Heart left ventricle (tissue), 13 donors: ENCODE measurements around the gene C4orf33.

Source experiments
- POLR2A ChIP-seq, 2 donors: fragments of 450-650 bp; IDR thresholded peaks; one replicate each; pipeline ENCODE4 v1.6.1; 2017; ENCODE audit warnings: antibody characterized with exemption in 2 of 2, mild to moderate bottlenecking in 2 of 2, moderate library complexity in 2 of 2
- TF ChIP-seq, protein P1 (sequence below), 12 donors: fragments of 200-600 bp; sonication (generic) in 4 of 12; IDR thresholded peaks; one replicate each; pipeline versions ENCODE4 v1.5.0 to v1.8.0; 2018 to 2022; ENCODE audit warnings: antibody characterized with exemption in 12 of 12, mild to moderate bottlenecking in 5 of 12
- donor health status: ischemic (EF 13 %, LVEDD 7.1; RV severe dilation, severe dysfunction).
- donor health status: DM: no; HTN: yes; CAD: no.
- donor health status: DM: no; HTN: no; CAD: no.
- donor health status: ischemic (EF 25% LVEDD 6.9; RV normal size, moderate dysfunction).
- donor health status: ischemic (EF 25% LVEDD 5.7; RV mildly dilated, moderate dysfunction).
- donor health status: ischemic (EF 35%, LVEDD 5.7; RV mildly dilated, moderate dysfunction).
- donor health status: nonischemic (EF 11% LVEDD 7.7; RV severe dilation, severe dysfunction).
- donor health status: DM: yes; HTN: yes; CAD: no.
- donor health status: PGD.
- donor health status: ischemic (EF 29% LVEDD 5.4; RV normal size, mild dysfunction).
- donor health status: nonischemic (EF 23%, LVEDD 6.1; RV moderate dilation, normal function).

DNA sequence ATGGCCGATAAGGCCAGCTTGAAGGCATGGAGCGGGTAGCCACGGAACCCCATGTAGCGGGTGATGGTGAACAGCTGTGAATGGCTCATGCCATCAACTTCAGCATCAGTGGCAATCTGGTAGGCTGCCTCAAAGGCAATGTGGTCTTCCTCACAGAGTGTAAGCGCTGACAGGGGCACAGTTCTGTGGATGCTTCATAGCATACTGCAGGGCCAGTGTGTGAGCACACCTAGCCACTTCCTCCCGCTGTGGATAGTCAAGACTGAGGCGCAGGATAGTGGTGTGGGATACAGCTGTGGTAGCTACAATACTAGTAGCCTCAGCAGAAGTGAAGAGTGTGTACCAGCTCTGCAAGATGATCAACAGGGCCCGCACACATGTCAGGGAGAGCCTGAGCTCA is 40.5 kb downstream of the C4orf33 start:
- TF ChIP-seq POLR2A (IDR thresholded peaks at IDR 0.05) = no peak
- TF ChIP-seq, protein P1, sequence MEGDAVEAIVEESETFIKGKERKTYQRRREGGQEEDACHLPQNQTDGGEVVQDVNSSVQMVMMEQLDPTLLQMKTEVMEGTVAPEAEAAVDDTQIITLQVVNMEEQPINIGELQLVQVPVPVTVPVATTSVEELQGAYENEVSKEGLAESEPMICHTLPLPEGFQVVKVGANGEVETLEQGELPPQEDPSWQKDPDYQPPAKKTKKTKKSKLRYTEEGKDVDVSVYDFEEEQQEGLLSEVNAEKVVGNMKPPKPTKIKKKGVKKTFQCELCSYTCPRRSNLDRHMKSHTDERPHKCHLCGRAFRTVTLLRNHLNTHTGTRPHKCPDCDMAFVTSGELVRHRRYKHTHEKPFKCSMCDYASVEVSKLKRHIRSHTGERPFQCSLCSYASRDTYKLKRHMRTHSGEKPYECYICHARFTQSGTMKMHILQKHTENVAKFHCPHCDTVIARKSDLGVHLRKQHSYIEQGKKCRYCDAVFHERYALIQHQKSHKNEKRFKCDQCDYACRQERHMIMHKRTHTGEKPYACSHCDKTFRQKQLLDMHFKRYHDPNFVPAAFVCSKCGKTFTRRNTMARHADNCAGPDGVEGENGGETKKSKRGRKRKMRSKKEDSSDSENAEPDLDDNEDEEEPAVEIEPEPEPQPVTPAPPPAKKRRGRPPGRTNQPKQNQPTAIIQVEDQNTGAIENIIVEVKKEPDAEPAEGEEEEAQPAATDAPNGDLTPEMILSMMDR (IDR thresholded peaks at IDR 0.05) = no peak
